Measurements from ENCODE around the gene ZFX. TPM values are rescaled to one million over a fixed set of nuclear protein-coding genes. Genes with fewer than 3 reads are reported as not detected.

Gene ZFX
- total and polyA plus RNA-seq, 2 of the 8 experiments (the other 6 are each of a cell fraction or from before 2014, with no cell fraction given) = 2.8 to 22.0 TPM

GRCh38 chrX:24173115-24173847 is 23.8 kb downstream of the ZFX start:
- DNase-seq (ENCODE audit: low read depth in 1 of 2, low spot score in 2 of 2) = no peak
- POLR2A ChIA-PET (ENCODE audit: partially characterized antibody) = no interaction called here
- H2BK5ac ChIP-seq (ENCODE audit: low read depth, low read length) = no peak overlapping the region
- no peak overlapping the region for H2BK12ac ChIP-seq (ENCODE audit: low read depth, low read length)
- H3K18ac ChIP-seq (ENCODE audit: extremely low read depth, low read length) = no peak overlapping the region
- H3K9me3 ChIP-seq (ENCODE audit: insufficient read depth in 2 of 2, low read depth in 1 of 2, low read length in 1 of 2) = no peaks in the 10 kb centered on the region
- H3K14ac ChIP-seq (ENCODE audit: insufficient read length) = no peak overlapping the region
- no peak overlapping the region for H4K5ac ChIP-seq (ENCODE audit: insufficient read length, low read depth, low read length)
- H3K56ac ChIP-seq (replicated peaks; ENCODE audit: insufficient read length, low read depth, low read length) = no peak overlapping the region
- H3K79me2 ChIP-seq (ENCODE audit: control insufficient read depth in 1 of 2, insufficient read depth in 2 of 2, low read length in 2 of 2) = peaks cover 0 to 38% of the 10 kb centered on the region in 2 experiments; a peak in 2 of 4 replicates
- CTCF ChIA-PET (ENCODE audit: partially characterized antibody) = interaction anchor here (0.7 to 1.0 kb wide), 4 partner anchors 8 to 196 kb away, joined by 3 to 5 read pairs (median 4); no protein-coding TSS in a partner anchor
- no peaks in the 10 kb centered on the region for H3K79me1 ChIP-seq (ENCODE audit: low read depth, low read length)
- H3K27me3 ChIP-seq (replicated peaks in 1 of 4; ENCODE audit: control insufficient read depth in 3 of 4, extremely low read depth in 1 of 4, insufficient read depth in 3 of 4, low read length in 3 of 4) = no peaks in the 10 kb centered on the region
- H3K4me1 ChIP-seq (replicated peaks in 1 of 4; ENCODE audit: control insufficient read depth in 3 of 4, insufficient read depth in 4 of 4, low read length in 3 of 4) = peaks cover 0 to 4% (median 2%) of the 10 kb centered on the region in 4 experiments; a peak in 4 of 7 replicates
- no peak overlapping the region for H3K4ac ChIP-seq (replicated peaks; ENCODE audit: insufficient read length, low read depth, low read length)
- H2BK20ac ChIP-seq (ENCODE audit: low read length) = no peak overlapping the region
- FAIRE-seq = no peak
- H3K23me2 ChIP-seq (ENCODE audit: low read depth, low read length) = no peaks in the 10 kb centered on the region
- no peak overlapping the region for H4K91ac ChIP-seq (replicated peaks; ENCODE audit: insufficient read length, low read length)
- H3K23ac ChIP-seq (ENCODE audit: insufficient read length) = no peak overlapping the region
- no peak overlapping the region for H3K9ac ChIP-seq (replicated peaks in 1 of 4; ENCODE audit: extremely low read depth in 1 of 4, low read depth in 3 of 4, low read length in 3 of 4)
- H2AK5ac ChIP-seq (ENCODE audit: low read depth, low read length) = no peak overlapping the region
- WGBS, 2 experiments (ENCODE audit: extremely low coverage in 1 of 2, insufficient coverage in 1 of 2, insufficient read length in 1 of 2, insufficient replicate concordance in 2 of 2, low coverage in 1 of 2, low lambda C conversion rate in 2 of 2, missing lambda C conversion rate in 1 of 2) = 92% methylated on average over 6 of the region's 11 CpGs; no CpG with 5 or more reads in 1 of the 2 experiments
- H2BK120ac ChIP-seq (replicated peaks; ENCODE audit: low read depth, low read length) = no peak overlapping the region
- no peak overlapping the region for H3K4me2 ChIP-seq (ENCODE audit: insufficient read depth in 1 of 2, low read depth in 2 of 2, low read length in 2 of 2)
- H3K27ac ChIP-seq (ENCODE audit: low read depth, low read length) = no peak overlapping the region
- no peak overlapping the region for H3K4me3 ChIP-seq (ENCODE audit: extremely low read depth in 1 of 4, insufficient read depth in 2 of 4, low read depth in 3 of 4, low read length in 4 of 4)
- no peak overlapping the region for H4K8ac ChIP-seq (ENCODE audit: extremely low read depth, insufficient read depth, low read length)
- H4K20me1 ChIP-seq (replicated peaks in 1 of 2; ENCODE audit: control insufficient read depth in 1 of 2, insufficient read depth in 2 of 2, low read length in 2 of 2) = no peaks in the 10 kb centered on the region
- peaks cover 2 to 14% (median 3%) of the 10 kb centered on the region in 4 experiments; a peak in 4 of 8 replicates for H3K36me3 ChIP-seq (ENCODE audit: control insufficient read depth in 2 of 4, insufficient read depth in 4 of 4, low read length in 3 of 4)
- TF ChIP-seq JUND (IDR thresholded peaks at IDR 0.05; ENCODE audit: low read length) (no peak), HDAC2 (IDR thresholded peaks at IDR 0.05; ENCODE audit: borderline replicate concordance in 1 of 2, low read depth in 2 of 2, low read length in 2 of 2) (no peak), RAD21 (IDR thresholded peaks at IDR 0.05 in 1 of 2, conservative IDR thresholded peaks at IDR 0.05 in 1 of 2; ENCODE audit: low read depth in 2 of 2, low read length in 2 of 2) (peak in 1 of 2 experiments; percentile 5; a peak in 2 of 4 replicates), CTCF (IDR thresholded peaks at IDR 0.05; ENCODE audit: control extremely low read depth in 1 of 3, insufficient read depth in 1 of 3, low read depth in 1 of 3, low read length in 3 of 3) (peak in 2 of 3 experiments; percentile 32 to 40; a peak in 2 of 4 replicates)
- H2AFZ ChIP-seq (ENCODE audit: low read length) = no peak overlapping the region
- no peak overlapping the region for H2BK15ac ChIP-seq (ENCODE audit: low read length)

Measured in H1 (cell line).